ENCODE measurements around the gene SLC4A9.
"Not testable (repeated sequence)": the region's sequence is repeated elsewhere in the genome, so short reads cannot be mapped to it uniquely, and the experiment has no call there.

Gene SLC4A9

GRCh38 chr5:140340605-140341121 lies 19.3 kb upstream of the SLC4A9 start:
- DNase-seq, result no peak

- DNase-seq, result no peak
These were observed 18.4 kb upstream of the SLC4A9 start for GRCh38 chr5:140341591-140341990.

GRCh38 chr5:140342287-140342686 lies 17.7 kb upstream of the SLC4A9 start:
- DNase-seq, result no peak

- DNase-seq, result no peak
These were observed 17.1 kb upstream of the SLC4A9 start for GRCh38 chr5:140342896-140343295.

- not testable (repeated sequence) for DNase-seq
These were observed 16.1 kb upstream of the SLC4A9 start for GRCh38 chr5:140343849-140344248.

GRCh38 chr5:140344683-140345423 lies 15.1 kb upstream of the SLC4A9 start:
- DNase-seq, result no peak

GRCh38 chr5:140345919-140346347 lies 14.1 kb upstream of the SLC4A9 start:
- no peak for DNase-seq

- DNase-seq, result no peak
These were observed 13.4 kb upstream of the SLC4A9 start, which contains the start of gene HBEGF for GRCh38 chr5:140346348-140347221. Gene HBEGF, minus strand, starts transcription at chr5:140346603. Its CDS starts 275 bp downstream, at chr5:140346328.

GRCh38 chr5:140347360-140347759 lies 12.6 kb upstream of the SLC4A9 start:
- DNase-seq, result no peak

GRCh38 chr5:140348104-140348503 lies 11.9 kb upstream of the SLC4A9 start:
- DNase-seq, result no peak

- no peak for DNase-seq
These were observed 10.8 kb upstream of the SLC4A9 start for GRCh38 chr5:140349244-140349643.

- DNase-seq, result peak; percentile 30
These were observed 8.2 kb upstream of the SLC4A9 start for GRCh38 chr5:140351609-140352334.

GRCh38 chr5:140355546-140355945 lies 4.4 kb upstream of the SLC4A9 start:
- DNase-seq, result no peak

GRCh38 chr5:140356853-140357725 lies 2.9 kb upstream of the SLC4A9 start:
- DNase-seq, result no peak

- DNase-seq, result peak; percentile 64
These were observed 2.3 kb upstream of the SLC4A9 start for GRCh38 chr5:140357726-140358093.

GRCh38 chr5:140358738-140359310 lies 1.2 kb upstream of the SLC4A9 start:
- DNase-seq, result no peak

GRCh38 chr5:140360681-140361479 lies 886 bp downstream of the SLC4A9 start:
- no peak for DNase-seq

- DNase-seq, result no peak
These were observed 1.9 kb downstream of the SLC4A9 start for GRCh38 chr5:140361901-140362300.

- no peak for DNase-seq
These were observed 2.3 kb downstream of the SLC4A9 start for GRCh38 chr5:140362311-140362710.

- peak; percentile 30 for DNase-seq
These were observed 3.1 kb downstream of the SLC4A9 start for GRCh38 chr5:140362875-140363630.

Data from NCI-H1092 (cell line).